Type B pancreatic cell (in vitro differentiated cells): Measurements from ENCODE around the gene CCDC102A. TPM values are rescaled to one million over a fixed set of nuclear protein-coding genes. Genes with fewer than 3 reads are reported as not detected.

Source experiments
- DNase-seq: peaks from one replicate; pipeline ENCODE4 v3.0.0; 2021; ENCODE audit warnings: mixed read lengths; ENCODE audit not compliant: unreplicated experiment; ENCODE audit errors: extremely low spot score
- H3K27ac Mint-ChIP-seq: 2 replicates; pipeline ENCODE4 v1.8.0; 2021; ENCODE audit warnings: mild to moderate bottlenecking, mixed read lengths
- H3K27me3 Mint-ChIP-seq: 2 replicates; pipeline ENCODE4 v1.8.0; 2021; ENCODE audit warnings: mixed read lengths
- H3K36me3 Mint-ChIP-seq: 2 replicates; pipeline ENCODE4 v1.8.0; 2021; ENCODE audit warnings: mixed read lengths
- H3K4me1 Mint-ChIP-seq: one replicate; pipeline ENCODE4 v1.8.0; 2021; ENCODE audit warnings: mixed read lengths; ENCODE audit not compliant: unreplicated experiment
- H3K4me3 Mint-ChIP-seq: 2 replicates; pipeline ENCODE4 v1.8.0; 2021; ENCODE audit warnings: mild to moderate bottlenecking, mixed read lengths
- H3K9me3 Mint-ChIP-seq: 2 replicates; pipeline ENCODE4 v1.8.0; 2021; ENCODE audit warnings: mixed read lengths
- CTCF ChIP-seq: fragments of 200-600 bp; sonication (generic); conservative IDR thresholded peaks from 2 replicates; pipeline ENCODE4 v1.5.0; 2021; ENCODE audit warnings: antibody characterized with exemption, mild to moderate bottlenecking
- total RNA-seq: library from RNA; stranded (reverse); gene quantifications from 2 replicates; pipeline ENCODE4 v1.2.1, GENCODE V29; 2021; ENCODE audit warnings: low replicate concordance

Gene CCDC102A
- total RNA-seq, 1 donor from 2014 or later: 14.4 TPM

- DNase-seq: no peak
- no peak for TF ChIP-seq CTCF
- Mint-ChIP-seq H3K9me3 (no peaks in the 10 kb centered on the region), H3K27ac (peak overlapping the region; percentile 92), H3K4me1 (peaks cover 19% of the 10 kb centered on the region), H3K36me3 (peaks cover 21% of the 10 kb centered on the region), H3K4me3 (no peak overlapping the region), H3K27me3 (no peaks in the 10 kb centered on the region)
Measured at GRCh38 chr16:57472665-57473060, 63.7 kb downstream of the CCDC102A start.

GRCh38 chr16:57471852-57472664, 64.3 kb downstream of the CCDC102A start:
- TF ChIP-seq CTCF: no peak
- H3K27me3 Mint-ChIP-seq: no peaks in the 10 kb centered on the region
- peak overlapping the region; percentile 59 for H3K4me3 Mint-ChIP-seq
- peak overlapping the region; percentile 92 for H3K27ac Mint-ChIP-seq
- H3K9me3 Mint-ChIP-seq: no peaks in the 10 kb centered on the region
- DNase-seq: no peak
- peaks cover 19% of the 10 kb centered on the region for H3K4me1 Mint-ChIP-seq
- H3K36me3 Mint-ChIP-seq: peaks cover 24% of the 10 kb centered on the region

GRCh38 chr16:57471209-57471608, 65.2 kb downstream of the CCDC102A start:
- H3K27me3 Mint-ChIP-seq: no peaks in the 10 kb centered on the region
- H3K9me3 Mint-ChIP-seq: no peaks in the 10 kb centered on the region
- no peak overlapping the region for H3K4me3 Mint-ChIP-seq
- H3K36me3 Mint-ChIP-seq: peaks cover 25% of the 10 kb centered on the region
- peak overlapping the region; percentile 92 for H3K27ac Mint-ChIP-seq
- no peak for DNase-seq
- H3K4me1 Mint-ChIP-seq: peaks cover 18% of the 10 kb centered on the region
- no peak for TF ChIP-seq CTCF

GRCh38 chr16:57470711-57471110, 65.7 kb downstream of the CCDC102A start:
- peak overlapping the region; percentile 92 for H3K27ac Mint-ChIP-seq

GRCh38 chr16:57469917-57470470, 66.4 kb downstream of the CCDC102A start:
- TF ChIP-seq CTCF: no peak
- no peak overlapping the region for H3K4me3 Mint-ChIP-seq
- peaks cover 17% of the 10 kb centered on the region for H3K4me1 Mint-ChIP-seq
- H3K9me3 Mint-ChIP-seq: no peaks in the 10 kb centered on the region
- peaks cover 33% of the 10 kb centered on the region for H3K36me3 Mint-ChIP-seq
- H3K27ac Mint-ChIP-seq: no peak overlapping the region
- no peaks in the 10 kb centered on the region for H3K27me3 Mint-ChIP-seq
- no peak for DNase-seq

More at GRCh38 chr16:57470711-57471110, 65.7 kb downstream of the CCDC102A start:
- DNase-seq: no peak
- Mint-ChIP-seq H3K36me3 (peaks cover 29% of the 10 kb centered on the region), H3K4me3 (no peak overlapping the region), H3K4me1 (peaks cover 16% of the 10 kb centered on the region), H3K27me3 (no peaks in the 10 kb centered on the region), H3K9me3 (no peaks in the 10 kb centered on the region)
- TF ChIP-seq CTCF: no peak
